Lower leg skin (tissue), 4 donors: ENCODE data around the gene PRKCE. TPM values are rescaled to one million over a fixed set of nuclear protein-coding genes. Genes with fewer than 3 reads are reported as not detected.

ENCODE experiments used
- DNase-seq, 2 donors: peaks; one replicate each; pipeline ENCODE4 v3.0.0-alpha.2; 2019; ENCODE audit warnings: low spot score in 2 of 2
- H3K4me3 ChIP-seq: fragments of 200-600 bp; sonication (generic); 2 replicates; pipeline ENCODE4 v1.5.1; 2017; ENCODE audit warnings: mild to moderate bottlenecking, low read depth; ENCODE audit not compliant: poor library complexity, severe bottlenecking
- POLR2A ChIP-seq, 2 donors: fragments of 450-650 bp; IDR thresholded peaks; one replicate each; pipeline ENCODE4 v1.6.1; 2016 to 2017; ENCODE audit warnings: antibody characterized with exemption in 2 of 2, mild to moderate bottlenecking in 1 of 2, moderate library complexity in 1 of 2
- WGBS, 2 donors: methylation state at CpG; one replicate each; pipeline ENCODE4 v1.1.5; 2018; 5-methylcytosine and 5-hydroxymethylcytosine counted together
- intact Hi-C: fragments of 100-400 bp; cut with DNase I; formaldehyde crosslinking; loops from one replicate; pipeline ENCODE4 v1.15.0; 2023; ENCODE audit warnings: low total_unique reads
- total RNA-seq, 4 donors: library from RNA; depleted of rRNA; stranded (reverse); fragments of >200 nt; gene quantifications; one replicate each; pipeline ENCODE4 v1.1.0, GENCODE V29; 2016
- TF ChIP-seq, protein P1 (sequence below), 3 donors: fragments of 450-650 bp; IDR thresholded peaks; one replicate each; pipeline ENCODE4 v1.5.1; 2016; ENCODE audit warnings: antibody characterized with exemption in 3 of 3, mild to moderate bottlenecking in 3 of 3, moderate library complexity in 2 of 3

PRKCE gene
- total RNA-seq, 4 donors from 2014 or later = 3.5 to 10.3 (median 6.1) TPM

DNA sequence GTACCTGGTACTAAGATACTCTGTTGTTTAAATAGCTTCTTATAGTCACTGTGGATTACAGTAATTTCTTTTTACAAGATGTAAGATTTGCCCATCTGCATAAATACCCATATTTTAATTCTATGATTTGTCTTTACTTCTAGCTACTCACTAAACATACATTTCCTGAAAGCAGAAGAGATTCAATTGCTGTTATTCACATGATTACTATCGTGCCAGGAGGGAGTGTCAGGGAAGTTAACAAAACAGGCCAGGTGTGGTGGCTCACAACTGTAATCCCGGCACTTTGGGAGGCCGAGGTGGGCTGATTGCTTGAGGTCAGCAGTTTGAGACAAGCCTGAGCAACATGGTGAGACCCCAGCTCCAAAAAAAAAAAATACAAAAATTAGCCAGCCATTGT is 33.8 kb downstream of the PRKCE start:
- TF ChIP-seq, protein P1, sequence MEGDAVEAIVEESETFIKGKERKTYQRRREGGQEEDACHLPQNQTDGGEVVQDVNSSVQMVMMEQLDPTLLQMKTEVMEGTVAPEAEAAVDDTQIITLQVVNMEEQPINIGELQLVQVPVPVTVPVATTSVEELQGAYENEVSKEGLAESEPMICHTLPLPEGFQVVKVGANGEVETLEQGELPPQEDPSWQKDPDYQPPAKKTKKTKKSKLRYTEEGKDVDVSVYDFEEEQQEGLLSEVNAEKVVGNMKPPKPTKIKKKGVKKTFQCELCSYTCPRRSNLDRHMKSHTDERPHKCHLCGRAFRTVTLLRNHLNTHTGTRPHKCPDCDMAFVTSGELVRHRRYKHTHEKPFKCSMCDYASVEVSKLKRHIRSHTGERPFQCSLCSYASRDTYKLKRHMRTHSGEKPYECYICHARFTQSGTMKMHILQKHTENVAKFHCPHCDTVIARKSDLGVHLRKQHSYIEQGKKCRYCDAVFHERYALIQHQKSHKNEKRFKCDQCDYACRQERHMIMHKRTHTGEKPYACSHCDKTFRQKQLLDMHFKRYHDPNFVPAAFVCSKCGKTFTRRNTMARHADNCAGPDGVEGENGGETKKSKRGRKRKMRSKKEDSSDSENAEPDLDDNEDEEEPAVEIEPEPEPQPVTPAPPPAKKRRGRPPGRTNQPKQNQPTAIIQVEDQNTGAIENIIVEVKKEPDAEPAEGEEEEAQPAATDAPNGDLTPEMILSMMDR (IDR thresholded peaks at IDR 0.05) = no peak
- no peak for TF ChIP-seq POLR2A (IDR thresholded peaks at IDR 0.05)
- H3K4me3 ChIP-seq = no peak overlapping the region
- 44 to 52% methylated on average over 3 of the region's 3 CpGs for WGBS, 2 donors
- intact Hi-C loops = no loop called here
- no peak for DNase-seq

- no peak overlapping the region for H3K4me3 ChIP-seq
- intact Hi-C loops = no loop called here
- TF ChIP-seq, protein P1 (IDR thresholded peaks at IDR 0.05) = no peak
- no peak for TF ChIP-seq POLR2A (IDR thresholded peaks at IDR 0.05)
- DNase-seq = no peak
- WGBS, 2 donors = 88 to 89% methylated on average over 1 of the region's 1 CpG
Measured at GRCh38 chr2:45687964-45688363, 36.5 kb downstream of the PRKCE start.

DNA sequence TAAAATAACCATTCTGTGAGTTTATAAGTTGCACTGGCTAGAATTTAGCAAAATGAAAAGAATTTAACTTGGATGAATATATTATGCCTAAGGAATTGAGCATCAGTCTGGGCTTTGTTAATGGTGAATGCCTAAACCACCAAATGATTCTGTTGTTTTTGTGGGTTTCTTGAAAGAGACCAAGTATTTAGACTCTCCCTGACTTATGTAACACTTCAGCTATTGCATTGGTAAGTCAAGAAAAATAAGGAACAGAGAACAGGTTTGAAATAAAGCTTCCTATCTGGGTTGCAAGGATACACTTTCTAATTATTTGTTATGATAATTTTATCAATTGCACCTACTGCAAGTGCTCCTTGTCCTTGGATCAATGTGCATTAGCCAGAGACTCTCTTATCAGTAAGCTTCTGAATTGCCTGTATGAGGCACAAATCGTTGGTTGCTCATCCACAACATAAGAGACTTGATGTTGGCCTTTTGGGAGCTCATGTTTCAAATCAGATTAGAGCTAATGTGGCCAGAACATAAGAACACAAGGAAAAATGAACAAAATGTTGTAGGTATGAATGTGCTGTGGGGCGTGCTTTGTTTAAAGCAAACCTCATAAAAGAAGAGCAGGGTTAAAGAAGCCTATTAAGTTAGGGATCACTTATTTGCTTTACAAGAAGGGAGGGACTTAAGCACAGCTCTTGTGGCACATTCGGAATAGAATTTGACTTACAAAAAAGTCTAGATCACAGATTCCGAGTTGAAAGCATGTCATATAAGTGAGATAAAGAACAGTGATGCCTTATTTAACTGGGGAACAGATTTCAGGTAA is 37.2 kb downstream of the PRKCE start:
- H3K4me3 ChIP-seq = no peak overlapping the region
- no peak for TF ChIP-seq POLR2A (IDR thresholded peaks at IDR 0.05)
- TF ChIP-seq, protein P1 (IDR thresholded peaks at IDR 0.05) = no peak
- intact Hi-C loops = no loop called here
- DNase-seq = no peak
- WGBS, 2 donors = 70 to 82% methylated on average over 4 of the region's 4 CpGs

DNA sequence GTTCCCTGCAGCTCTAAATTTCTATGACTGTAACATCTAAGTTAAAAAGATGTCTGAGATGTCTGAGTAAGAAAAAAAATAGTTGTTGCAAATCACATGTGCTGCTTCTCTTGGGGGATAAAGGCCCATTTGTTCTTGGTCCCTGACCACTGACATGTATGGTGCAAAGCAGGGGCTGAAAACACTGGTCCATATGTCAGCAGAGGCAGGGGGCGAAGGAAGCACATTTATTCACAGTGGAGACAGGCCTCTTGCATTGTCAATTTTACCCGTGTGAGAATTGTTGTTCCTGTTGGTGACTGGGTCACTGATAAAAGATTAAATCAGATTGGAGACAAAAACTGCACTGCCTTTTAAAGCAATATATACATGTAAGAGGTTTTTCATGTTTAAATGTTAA is 38.8 kb downstream of the PRKCE start:
- TF ChIP-seq POLR2A (IDR thresholded peaks at IDR 0.05) = no peak
- TF ChIP-seq, protein P1 (IDR thresholded peaks at IDR 0.05) = no peak
- WGBS, 2 donors = 58 to 64% methylated on average over 2 of the region's 2 CpGs
- DNase-seq = peak in 1 of 2 donors; percentile 26
- intact Hi-C loops = no loop called here
- H3K4me3 ChIP-seq = no peak overlapping the region

- no peak overlapping the region for H3K4me3 ChIP-seq
- DNase-seq = peak in 1 of 2 donors; percentile 34
- intact Hi-C loops = no loop called here
- TF ChIP-seq POLR2A (IDR thresholded peaks at IDR 0.05) = no peak
- TF ChIP-seq, protein P1 (IDR thresholded peaks at IDR 0.05) = no peak
- 84 to 86% methylated on average over 12 of the region's 12 CpGs for WGBS, 2 donors
Measured at GRCh38 chr2:45691171-45691999, 39.9 kb downstream of the PRKCE start.
